ENCODE results near the gene RELN. TPM values are rescaled to one million over a fixed set of nuclear protein-coding genes. Genes with fewer than 3 reads are reported as not detected.

The RELN gene
- total RNA-seq, 1 experiment from 2014 or later = 0.20 TPM

DNA sequence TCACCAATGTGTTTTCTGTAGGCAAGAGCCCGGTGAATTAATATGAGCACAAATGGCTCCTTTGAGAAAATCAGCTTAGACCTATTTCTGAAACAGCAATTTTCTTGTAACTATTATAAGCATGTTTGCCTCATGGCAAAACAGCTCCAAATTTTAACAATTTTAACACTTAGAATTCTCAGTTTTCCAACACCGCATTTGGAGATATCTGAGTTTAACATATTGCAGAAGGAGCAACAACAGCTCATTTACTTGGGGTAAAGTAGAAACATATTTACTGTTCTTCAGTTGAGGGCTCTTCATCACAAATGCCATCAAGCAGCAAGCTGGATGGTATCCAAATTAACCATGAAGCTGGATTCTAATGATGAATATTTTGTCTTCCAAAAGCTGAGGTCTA is 409.4 kb downstream of the RELN start (continued):
- TF ChIP-seq ERG (CRISPR knock-in tag; IDR thresholded peaks at IDR 0.05) = no peak
- no peak for TF ChIP-seq ZNF219 (CRISPR knock-in tag; IDR thresholded peaks at IDR 0.05; ENCODE audit: borderline replicate concordance)
- TF ChIP-seq, protein P1, sequence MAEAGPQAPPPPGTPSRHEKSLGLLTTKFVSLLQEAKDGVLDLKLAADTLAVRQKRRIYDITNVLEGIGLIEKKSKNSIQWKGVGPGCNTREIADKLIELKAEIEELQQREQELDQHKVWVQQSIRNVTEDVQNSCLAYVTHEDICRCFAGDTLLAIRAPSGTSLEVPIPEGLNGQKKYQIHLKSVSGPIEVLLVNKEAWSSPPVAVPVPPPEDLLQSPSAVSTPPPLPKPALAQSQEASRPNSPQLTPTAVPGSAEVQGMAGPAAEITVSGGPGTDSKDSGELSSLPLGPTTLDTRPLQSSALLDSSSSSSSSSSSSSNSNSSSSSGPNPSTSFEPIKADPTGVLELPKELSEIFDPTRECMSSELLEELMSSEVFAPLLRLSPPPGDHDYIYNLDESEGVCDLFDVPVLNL (CRISPR knock-in tag; IDR thresholded peaks at IDR 0.05; ENCODE audit: borderline replicate concordance, low read depth) = no peak
- TF ChIP-seq, protein P2, sequence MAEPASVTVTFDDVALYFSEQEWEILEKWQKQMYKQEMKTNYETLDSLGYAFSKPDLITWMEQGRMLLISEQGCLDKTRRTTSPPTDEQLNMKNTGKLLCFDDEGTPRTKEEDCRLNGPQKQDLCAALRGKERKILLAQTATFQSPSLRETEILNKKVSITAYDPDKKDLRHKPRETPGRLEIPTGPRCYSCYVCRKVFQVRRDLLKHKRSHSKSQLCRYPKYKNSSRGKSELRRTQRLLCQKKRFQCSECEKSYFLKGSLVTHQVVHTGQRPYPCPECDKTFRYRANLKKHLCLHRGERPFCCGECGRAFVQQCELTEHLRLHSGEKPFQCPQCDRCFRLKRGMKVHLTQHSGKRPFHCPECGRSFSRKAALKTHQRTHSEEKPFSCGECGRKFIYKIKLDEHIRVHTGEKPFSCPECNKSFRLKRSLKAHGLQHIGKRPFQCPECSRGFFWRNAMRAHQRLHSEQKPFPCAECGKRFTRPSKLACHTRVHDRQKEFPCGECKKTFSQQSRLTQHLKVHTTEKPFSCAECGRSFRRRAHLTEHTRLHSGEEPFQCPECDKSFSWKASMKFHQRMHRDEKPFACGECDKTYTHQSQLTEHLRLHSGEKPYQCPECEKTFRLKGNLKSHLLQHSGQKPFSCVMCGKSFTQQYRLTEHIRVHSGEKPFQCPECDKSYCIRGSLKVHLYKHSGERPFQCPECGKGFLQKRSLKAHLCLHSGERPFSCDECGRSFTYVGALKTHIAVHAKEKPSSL (CRISPR knock-in tag; conservative IDR thresholded peaks at IDR 0.05) = no peak
- no peak for TF ChIP-seq AFF4 (CRISPR knock-in tag; IDR thresholded peaks at IDR 0.05; ENCODE audit: borderline replicate concordance)

DNA sequence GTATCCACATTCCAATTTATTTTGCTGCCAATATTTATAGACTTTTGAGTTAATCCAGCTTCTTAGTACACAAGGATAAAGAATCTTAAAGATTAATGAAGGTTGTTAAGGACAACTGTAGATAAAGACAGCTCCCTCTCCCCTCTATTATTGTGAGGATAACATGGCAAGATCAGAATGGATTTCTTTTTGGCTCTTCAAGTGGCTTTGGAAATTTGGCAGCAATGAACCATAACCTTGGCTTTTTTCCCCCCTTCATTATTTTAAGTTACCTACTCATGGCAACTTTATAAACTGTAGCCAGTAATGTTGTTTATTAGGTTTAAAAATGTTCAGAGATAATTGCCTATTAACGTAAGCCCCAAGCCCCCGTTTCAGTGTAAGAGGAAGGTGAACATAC is 412.4 kb downstream of the RELN start:
- Mint-ChIP-seq H3K27me3 (ENCODE audit: low read depth) (no peaks in the 10 kb centered on the region), H3K4me3 (no peak overlapping the region), H3K4me1 (no peaks in the 10 kb centered on the region), H3K27ac (no peak overlapping the region), H3K9me3 (no peaks in the 10 kb centered on the region), H3K36me3 (no peaks in the 10 kb centered on the region)
- no peak for DNase-seq (ENCODE audit: low spot score)
- ChIA-PET POLR2A (no interaction called here), CTCF (no interaction called here)
- ATAC-seq = no peak
- TF ChIP-seq MYBL2 (CRISPR knock-in tag; IDR thresholded peaks at IDR 0.05) (no peak), NR2C2 (CRISPR knock-in tag; IDR thresholded peaks at IDR 0.05) (no peak), NFYB (CRISPR knock-in tag; conservative IDR thresholded peaks at IDR 0.05; ENCODE audit: low read depth) (no peak), ZNF512 (CRISPR knock-in tag; IDR thresholded peaks at IDR 0.05; ENCODE audit: borderline replicate concordance) (no peak), CREB1 (CRISPR knock-in tag; IDR thresholded peaks at IDR 0.05) (no peak), GRHL2 (CRISPR knock-in tag; IDR thresholded peaks at IDR 0.05; ENCODE audit: insufficient replicate concordance, severe bottlenecking) (no peak), ZSCAN18 (CRISPR knock-in tag; IDR thresholded peaks at IDR 0.05) (no peak), ZNF396 (CRISPR knock-in tag; IDR thresholded peaks at IDR 0.05; ENCODE audit: borderline replicate concordance) (no peak), HMGA2 (CRISPR knock-in tag; IDR thresholded peaks at IDR 0.05) (no peak), ZMAT4 (CRISPR knock-in tag; IDR thresholded peaks at IDR 0.05) (no peak), ATF1 (CRISPR knock-in tag; IDR thresholded peaks at IDR 0.05) (no peak)
- TF ChIP-seq, protein P3, sequence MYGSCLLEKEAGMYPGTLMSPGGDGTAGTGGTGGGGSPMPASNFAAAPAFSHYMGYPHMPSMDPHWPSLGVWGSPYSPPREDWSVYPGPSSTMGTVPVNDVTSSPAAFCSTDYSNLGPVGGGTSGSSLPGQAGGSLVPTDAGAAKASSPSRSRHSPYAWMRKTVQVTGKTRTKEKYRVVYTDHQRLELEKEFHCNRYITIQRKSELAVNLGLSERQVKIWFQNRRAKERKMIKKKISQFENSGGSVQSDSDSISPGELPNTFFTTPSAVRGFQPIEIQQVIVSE (CRISPR knock-in tag; IDR thresholded peaks at IDR 0.05; ENCODE audit: borderline replicate concordance) = no peak
- TF ChIP-seq, protein P4, sequence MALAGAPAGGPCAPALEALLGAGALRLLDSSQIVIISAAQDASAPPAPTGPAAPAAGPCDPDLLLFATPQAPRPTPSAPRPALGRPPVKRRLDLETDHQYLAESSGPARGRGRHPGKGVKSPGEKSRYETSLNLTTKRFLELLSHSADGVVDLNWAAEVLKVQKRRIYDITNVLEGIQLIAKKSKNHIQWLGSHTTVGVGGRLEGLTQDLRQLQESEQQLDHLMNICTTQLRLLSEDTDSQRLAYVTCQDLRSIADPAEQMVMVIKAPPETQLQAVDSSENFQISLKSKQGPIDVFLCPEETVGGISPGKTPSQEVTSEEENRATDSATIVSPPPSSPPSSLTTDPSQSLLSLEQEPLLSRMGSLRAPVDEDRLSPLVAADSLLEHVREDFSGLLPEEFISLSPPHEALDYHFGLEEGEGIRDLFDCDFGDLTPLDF (CRISPR knock-in tag; IDR thresholded peaks at IDR 0.05) = no peak
- TF ChIP-seq, protein P5, sequence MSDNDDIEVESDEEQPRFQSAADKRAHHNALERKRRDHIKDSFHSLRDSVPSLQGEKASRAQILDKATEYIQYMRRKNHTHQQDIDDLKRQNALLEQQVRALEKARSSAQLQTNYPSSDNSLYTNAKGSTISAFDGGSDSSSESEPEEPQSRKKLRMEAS (CRISPR knock-in tag; IDR thresholded peaks at IDR 0.05) = no peak
- TF ChIP-seq, protein P6, sequence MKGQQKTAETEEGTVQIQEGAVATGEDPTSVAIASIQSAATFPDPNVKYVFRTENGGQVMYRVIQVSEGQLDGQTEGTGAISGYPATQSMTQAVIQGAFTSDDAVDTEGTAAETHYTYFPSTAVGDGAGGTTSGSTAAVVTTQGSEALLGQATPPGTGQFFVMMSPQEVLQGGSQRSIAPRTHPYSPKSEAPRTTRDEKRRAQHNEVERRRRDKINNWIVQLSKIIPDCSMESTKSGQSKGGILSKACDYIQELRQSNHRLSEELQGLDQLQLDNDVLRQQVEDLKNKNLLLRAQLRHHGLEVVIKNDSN (CRISPR knock-in tag; IDR thresholded peaks at IDR 0.05) = no peak
